Measurements from ENCODE around the gene DNAL1.

GRCh38 chr14:73633116-73634010 is 11.4 kb upstream of the DNAL1 start:
- TF ChIP-seq PAX5 (IDR thresholded peaks at IDR 0.05; ENCODE audit: insufficient read depth, low read length, severe bottlenecking) (no peak), POLR2A (IDR thresholded peaks at IDR 0.05; ENCODE audit: low read depth, low read length) (no peak), TAF1 (IDR thresholded peaks at IDR 0.05; ENCODE audit: low read depth, low read length) (no peak), POLR2AphosphoS5 (IDR thresholded peaks at IDR 0.05; ENCODE audit: low read depth, low read length) (no peak), SPI1 (IDR thresholded peaks at IDR 0.05; ENCODE audit: low read depth, low read length) (no peak), POU2F2 (IDR thresholded peaks at IDR 0.05; ENCODE audit: low read depth, low read length) (no peak)

Measured in GM12891 (cell line).